GOT3 (cell line): ENCODE measurements around the gene C2CD2L.
"Not testable (repeated sequence)": the region's sequence is repeated elsewhere in the genome, so short reads cannot be mapped to it uniquely, and the experiment has no call there.

Experiments used
- DNase-seq: peaks from one replicate; lab custom pipeline; 2025; ENCODE audit warnings: mixed read lengths; lab: John Stamatoyannopoulos, UW

Gene C2CD2L

GRCh38 chr11:119106564-119107537 is at the start of gene C2CD2L:
TSS of gene C2CD2L (plus strand) at chr11:119107344. CDS start at chr11:119107742, 398 bp downstream.
- peak; percentile 56 for DNase-seq

DNA sequence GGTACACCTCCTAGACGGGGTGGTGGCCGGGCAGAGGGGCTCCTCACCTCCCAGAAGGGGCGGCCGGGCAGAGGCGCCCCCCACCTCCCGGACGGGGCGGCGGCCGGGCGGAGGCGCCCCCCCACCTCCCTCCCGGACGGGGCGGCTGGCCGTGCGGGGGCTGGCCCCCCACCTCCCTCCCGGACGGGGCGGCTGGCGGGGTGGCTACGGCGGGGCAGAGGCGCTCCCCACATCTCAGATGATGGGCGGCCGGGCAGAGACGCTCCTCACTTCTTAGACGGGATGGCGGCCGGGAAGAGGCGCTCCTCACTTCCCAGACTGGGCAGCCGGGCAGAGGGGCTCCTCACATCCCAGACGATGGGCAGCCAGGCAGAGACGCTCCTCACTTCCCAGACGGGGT is 48.0 kb upstream of the C2CD2L start:
- DNase-seq = not testable (repeated sequence)

DNA sequence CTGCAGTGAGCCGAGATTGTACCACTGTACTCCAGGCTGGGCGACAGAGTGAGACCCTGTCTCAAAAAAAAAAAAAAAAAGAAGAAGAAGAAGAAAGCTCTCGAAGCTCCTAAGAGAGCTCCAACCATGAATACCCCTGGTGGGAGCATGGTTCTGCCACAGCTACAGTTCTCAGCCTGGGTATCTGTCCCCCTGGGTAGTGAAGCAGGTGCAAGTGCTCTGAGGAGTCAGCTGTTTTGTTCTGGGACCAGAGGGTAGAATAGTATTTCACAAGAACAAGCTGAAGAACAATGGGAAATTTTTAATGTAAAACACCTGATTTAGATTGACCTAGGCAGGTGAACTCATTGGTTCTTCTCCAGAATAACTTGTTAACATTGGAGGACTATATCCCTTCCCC is 45.9 kb upstream of the C2CD2L start:
- no peak for DNase-seq

DNA sequence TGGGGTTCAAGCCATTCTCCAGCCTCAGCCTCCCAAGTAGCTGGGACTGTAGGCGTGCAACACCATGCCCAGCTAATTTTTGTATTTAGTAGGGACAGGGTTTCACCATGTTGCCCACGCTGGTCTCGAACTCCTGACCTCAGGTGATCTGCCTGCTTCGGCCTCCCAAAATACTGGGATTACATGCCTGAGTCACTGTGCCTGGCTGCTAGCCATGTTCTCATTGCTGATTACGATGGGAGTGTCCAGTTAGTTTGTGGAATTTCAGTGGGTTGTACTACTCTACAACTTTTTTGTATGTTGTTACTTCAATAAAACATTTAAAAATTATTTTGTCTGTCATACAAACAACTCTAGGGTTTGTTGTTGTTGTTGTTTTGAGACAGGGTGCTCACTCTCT is 44.4 kb upstream of the C2CD2L start:
- no peak for DNase-seq

DNA sequence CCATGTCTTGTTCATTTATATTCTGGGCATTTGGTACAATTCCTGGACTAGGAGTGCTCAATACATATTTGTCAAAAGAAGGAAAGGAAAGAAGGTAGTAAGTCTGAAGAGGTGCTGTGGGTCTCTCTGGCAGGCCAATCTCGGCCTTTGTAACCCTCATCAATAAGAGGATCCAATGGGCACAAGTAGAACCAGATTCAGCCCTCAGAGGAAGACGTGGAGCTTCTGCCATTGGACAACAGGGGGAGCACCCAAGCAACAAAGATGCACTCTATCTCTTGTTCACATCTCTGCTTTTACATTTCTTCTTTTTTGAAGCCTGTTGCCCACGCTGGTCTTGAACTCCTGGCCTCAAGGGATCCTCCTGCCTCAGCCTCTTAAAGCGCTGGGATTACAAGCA is 41.8 kb upstream of the C2CD2L start:
- DNase-seq = no peak

DNA sequence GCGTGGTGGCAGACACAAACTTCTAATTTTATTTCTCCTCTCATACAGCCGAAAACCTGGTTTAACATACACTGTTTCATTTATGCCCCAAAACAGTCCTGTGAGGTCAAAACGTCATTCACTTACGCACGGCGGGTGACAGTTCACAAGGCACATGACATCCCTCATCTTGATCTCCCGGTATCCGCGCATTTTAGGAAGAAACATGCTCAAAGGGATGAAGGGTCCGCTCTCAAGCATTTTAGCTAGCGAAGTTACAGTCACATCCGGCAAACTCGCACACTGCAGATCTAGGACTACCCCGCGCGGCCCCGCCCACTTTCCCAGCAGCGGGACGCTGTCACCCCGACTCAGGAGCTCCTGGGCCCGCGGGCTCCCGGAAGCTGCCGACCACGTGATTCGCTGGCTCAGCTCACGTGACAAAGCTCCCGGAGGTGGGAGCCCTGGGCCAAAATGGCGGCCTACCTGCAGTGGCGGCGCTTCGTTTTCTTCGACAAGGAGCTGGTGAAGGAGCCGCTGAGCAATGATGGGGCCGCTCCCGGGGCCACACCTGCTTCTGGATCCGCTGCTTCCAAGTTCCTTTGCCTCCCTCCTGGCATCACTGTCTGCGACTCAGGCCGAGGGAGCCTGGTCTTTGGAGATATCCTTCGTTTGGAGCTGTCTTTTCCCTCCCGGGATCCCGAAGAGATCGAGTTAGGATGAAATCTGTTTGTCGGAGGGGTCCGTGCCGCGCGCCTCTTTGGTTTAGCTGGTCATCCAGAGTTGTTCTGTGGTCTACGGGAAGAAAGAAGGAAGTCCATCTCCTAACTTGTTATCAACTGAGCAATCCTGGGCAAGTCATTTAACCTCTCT is 39.5 kb upstream of the C2CD2L start, which contains the start of gene VPS11:
VPS11 (plus strand) TSS at position 448 of the 852 bp plus-strand sequence; CDS start at position 454, 6 bp downstream.
- DNase-seq = peak; percentile 47

DNA sequence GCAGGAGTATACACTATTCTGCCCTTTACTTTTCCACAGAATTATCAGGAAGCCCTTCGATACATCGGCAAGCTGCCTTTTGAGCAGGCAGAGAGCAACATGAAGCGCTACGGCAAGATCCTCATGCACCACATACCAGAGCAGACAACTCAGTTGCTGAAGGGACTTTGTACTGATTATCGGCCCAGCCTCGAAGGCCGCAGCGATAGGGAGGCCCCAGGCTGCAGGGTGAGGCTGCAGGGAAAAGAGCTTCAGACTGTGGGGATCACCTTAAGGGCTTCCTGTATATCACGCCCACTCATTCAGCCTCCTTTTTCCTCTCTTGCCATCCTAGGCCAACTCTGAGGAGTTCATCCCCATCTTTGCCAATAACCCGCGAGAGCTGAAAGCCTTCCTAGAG is 29.3 kb upstream of the C2CD2L start:
- DNase-seq = no peak

GRCh38 chr11:119078675-119079420 is 28.3 kb upstream of the C2CD2L start:
- no peak for DNase-seq

DNA sequence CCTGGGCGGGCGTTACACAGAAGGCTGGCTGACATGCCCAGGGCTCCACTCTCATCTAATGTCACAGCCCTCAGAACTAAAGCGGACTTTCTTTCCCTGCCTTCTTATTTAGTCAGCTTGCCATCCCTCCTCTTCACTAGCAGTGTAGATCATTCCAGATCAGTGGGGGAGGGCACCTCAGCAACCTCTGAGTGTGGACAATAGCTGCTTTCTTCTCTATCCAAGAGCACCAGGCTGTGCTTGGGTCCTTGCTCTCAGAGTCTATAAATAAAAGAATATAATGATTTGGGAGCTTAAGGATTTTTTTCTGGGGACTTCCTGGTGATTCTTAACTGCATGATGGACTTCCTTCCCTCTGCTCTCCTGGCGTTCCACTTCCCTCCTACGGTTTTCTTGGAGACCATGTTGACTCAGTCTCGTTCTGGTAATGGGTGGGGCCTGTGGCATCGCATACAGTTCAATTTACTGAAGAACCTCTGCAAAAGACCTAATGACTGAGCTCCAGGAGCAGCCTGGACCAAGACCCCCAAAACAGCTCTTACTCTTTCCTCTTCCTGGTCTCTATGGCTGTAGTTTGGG is 25.4 kb upstream of the C2CD2L start:
- no peak for DNase-seq

DNA sequence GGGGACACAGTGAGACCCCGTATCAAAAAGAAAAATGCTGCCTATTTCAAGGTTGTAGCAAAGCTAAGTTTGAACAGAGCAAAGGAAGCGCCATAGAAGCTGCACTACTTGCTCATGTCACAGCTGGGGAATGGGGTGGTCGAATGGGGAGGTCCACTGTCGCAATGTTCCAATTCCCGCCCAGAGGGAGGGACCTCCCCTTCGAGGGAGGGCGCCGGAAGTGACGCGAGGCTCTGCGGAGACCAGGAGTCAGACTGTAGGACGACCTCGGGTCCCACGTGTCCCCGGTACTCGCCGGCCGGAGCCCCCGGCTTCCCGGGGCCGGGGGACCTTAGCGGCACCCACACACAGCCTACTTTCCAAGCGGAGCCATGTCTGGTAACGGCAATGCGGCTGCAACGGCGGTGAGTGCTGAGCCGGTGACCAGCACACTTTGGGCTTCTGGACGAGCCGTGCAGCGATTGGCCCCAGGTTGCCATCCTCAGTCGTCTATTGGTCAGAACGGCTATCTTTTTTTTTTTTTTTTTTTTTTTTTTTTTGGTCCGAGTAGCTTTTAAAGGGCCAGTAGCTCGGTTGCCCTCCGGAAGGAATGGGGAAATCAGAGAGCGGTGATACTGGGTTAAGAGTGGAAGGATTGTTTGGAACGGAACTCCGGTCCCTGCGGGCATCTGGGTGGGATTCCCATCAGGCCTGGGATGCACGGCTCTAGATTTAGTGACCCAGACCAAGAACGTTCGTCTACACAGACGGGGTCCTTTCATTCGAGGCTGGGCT is 22.3 kb upstream of the C2CD2L start, which contains the start of gene HMBS:
HMBS (plus strand) TSS at position 219 of the 774 bp plus-strand sequence; CDS start at position 372, 153 bp downstream.
- peak; percentile 73 for DNase-seq

DNA sequence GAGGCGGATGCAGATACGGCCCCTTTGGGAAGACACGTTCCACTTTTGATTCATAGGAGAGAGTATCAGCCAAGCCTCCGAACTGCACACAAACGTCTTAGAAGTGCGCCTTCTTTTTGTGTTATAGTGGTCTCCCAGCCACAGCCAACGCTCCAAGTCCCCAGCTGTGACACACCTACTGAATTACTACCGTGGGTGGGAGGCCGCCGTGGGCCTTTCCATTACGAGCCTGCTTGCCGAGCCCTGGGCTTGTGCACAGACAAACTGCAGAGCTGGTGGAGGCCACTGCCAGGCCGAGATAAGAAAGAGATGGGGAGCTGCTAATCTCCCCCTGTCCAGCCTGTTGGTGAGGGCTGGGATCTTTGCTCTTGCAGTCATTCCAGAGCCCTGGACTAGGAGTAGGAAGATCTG is 21.7 kb upstream of the C2CD2L start:
- no peak for DNase-seq

DNA sequence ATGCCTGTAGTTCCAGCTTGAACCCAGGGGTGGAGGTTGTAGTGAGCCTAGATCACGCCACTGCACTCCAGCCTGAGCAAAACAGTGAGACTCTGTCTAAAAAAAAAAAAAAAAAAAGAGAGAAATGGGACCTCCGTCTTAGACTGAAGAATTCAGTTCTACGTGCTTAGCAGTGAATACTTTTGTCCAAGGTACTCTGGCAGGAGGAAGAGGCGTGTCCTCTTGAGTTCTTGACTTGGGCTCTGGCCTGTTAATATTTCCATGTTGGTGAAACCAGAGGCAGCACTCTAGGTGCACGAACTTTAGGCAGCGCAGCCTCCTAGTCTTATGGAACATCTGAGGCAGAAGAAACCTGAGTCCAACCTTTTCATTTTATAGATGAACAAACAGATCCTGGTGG is 20.0 kb upstream of the C2CD2L start:
- no peak for DNase-seq

GRCh38 chr11:119087747-119088241 is 19.4 kb upstream of the C2CD2L start:
- no peak for DNase-seq

- DNase-seq = no peak
These were observed 18.7 kb upstream of the C2CD2L start for GRCh38 chr11:119088406-119088805.

DNA sequence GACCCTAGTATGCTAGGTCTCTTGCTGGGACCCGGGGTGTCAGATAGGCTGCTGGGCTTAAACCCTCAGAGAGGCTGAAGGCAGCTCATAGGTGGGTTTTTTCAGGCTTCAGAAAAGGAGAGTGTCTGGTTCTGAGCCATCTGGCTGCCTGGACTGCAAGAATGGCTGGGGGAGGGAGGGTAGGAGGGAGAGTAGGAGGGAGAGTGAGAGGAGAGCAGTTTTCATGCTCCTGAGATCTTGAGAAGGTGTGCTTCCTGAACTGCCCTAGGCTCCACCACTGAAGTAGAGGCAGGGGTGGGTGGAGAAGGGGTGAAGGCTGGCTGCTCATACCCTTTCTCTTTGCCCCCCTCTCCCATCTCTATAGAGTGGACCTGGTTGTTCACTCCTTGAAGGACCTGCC is 17.8 kb upstream of the C2CD2L start:
- DNase-seq = no peak

GRCh38 chr11:119091178-119091577 is 16.0 kb upstream of the C2CD2L start:
- DNase-seq = no peak

- no peak for DNase-seq
These were observed 14.9 kb upstream of the C2CD2L start for GRCh38 chr11:119091966-119092879.

GRCh38 chr11:119092880-119093842 is 14.0 kb upstream of the C2CD2L start:
- DNase-seq = no peak
